Measurements from ENCODE around the gene MASP1. TPM values are rescaled to one million over a fixed set of nuclear protein-coding genes. Genes with fewer than 3 reads are reported as not detected.

The MASP1 gene
- total RNA-seq, 4 donors from 2014 or later = 1.0 to 6.0 (median 2.4) TPM

- Histone ChIP-seq H3K4me1 (no peaks in the 10 kb centered on the region), H3K9me3 (no peaks in the 10 kb centered on the region), H3K4me3 (no peak overlapping the region), H3K27me3 (peaks cover 3% of the 10 kb centered on the region), H3K27ac (no peak overlapping the region), H3K36me3 (no peaks in the 10 kb centered on the region)
- no peak for TF ChIP-seq CTCF (IDR thresholded peaks at IDR 0.05)
- no peak for TF ChIP-seq POLR2A (IDR thresholded peaks at IDR 0.05)
- TF ChIP-seq EP300 (IDR thresholded peaks at IDR 0.05) = no peak
- no peak for TF ChIP-seq POLR2AphosphoS5 (IDR thresholded peaks at IDR 0.05)
- DNase-seq (ENCODE audit: low spot score in 2 of 2) = no peak
- 89% methylated on average over 2 of the region's 2 CpGs for WGBS
Observed at GRCh38 chr3:187228740-187229139, 62.8 kb downstream of the MASP1 start.

- Histone ChIP-seq H3K9me3 (no peaks in the 10 kb centered on the region), H3K27ac (no peak overlapping the region), H3K27me3 (peaks cover 3% of the 10 kb centered on the region), H3K4me3 (no peak overlapping the region), H3K4me1 (no peaks in the 10 kb centered on the region), H3K36me3 (no peaks in the 10 kb centered on the region)
- 83% methylated on average over 7 of the region's 7 CpGs for WGBS
- TF ChIP-seq POLR2A (IDR thresholded peaks at IDR 0.05) (no peak), CTCF (IDR thresholded peaks at IDR 0.05) (no peak), EP300 (IDR thresholded peaks at IDR 0.05) (no peak), POLR2AphosphoS5 (IDR thresholded peaks at IDR 0.05) (no peak)
- no peak for DNase-seq (ENCODE audit: low spot score in 2 of 2)
Observed at GRCh38 chr3:187227658-187228258, 63.8 kb downstream of the MASP1 start.

GRCh38 chr3:187223799-187224198 is 67.7 kb downstream of the MASP1 start:
- Histone ChIP-seq H3K27ac (no peak overlapping the region), H3K9me3 (no peaks in the 10 kb centered on the region), H3K36me3 (no peaks in the 10 kb centered on the region), H3K27me3 (no peaks in the 10 kb centered on the region), H3K4me3 (no peak overlapping the region), H3K4me1 (no peaks in the 10 kb centered on the region)
- TF ChIP-seq POLR2A (IDR thresholded peaks at IDR 0.05) (no peak), EP300 (IDR thresholded peaks at IDR 0.05) (no peak), POLR2AphosphoS5 (IDR thresholded peaks at IDR 0.05) (no peak), CTCF (IDR thresholded peaks at IDR 0.05) (no peak)
- 53% methylated on average over 3 of the region's 3 CpGs for WGBS
- no peak for DNase-seq (ENCODE audit: low spot score in 2 of 2)

GRCh38 chr3:187222801-187223200 is 68.7 kb downstream of the MASP1 start:
- H3K27ac ChIP-seq = no peak overlapping the region
- H3K36me3 ChIP-seq = no peaks in the 10 kb centered on the region
- 83% methylated on average over 4 of the region's 4 CpGs for WGBS
- TF ChIP-seq EP300 (IDR thresholded peaks at IDR 0.05) = no peak
- TF ChIP-seq POLR2A (IDR thresholded peaks at IDR 0.05) = no peak
- no peak for TF ChIP-seq POLR2AphosphoS5 (IDR thresholded peaks at IDR 0.05)
- no peak for TF ChIP-seq CTCF (IDR thresholded peaks at IDR 0.05)
- no peaks in the 10 kb centered on the region for H3K4me1 ChIP-seq
- no peaks in the 10 kb centered on the region for H3K9me3 ChIP-seq
- H3K27me3 ChIP-seq = no peaks in the 10 kb centered on the region
- DNase-seq (ENCODE audit: low spot score in 2 of 2) = no peak
- no peak overlapping the region for H3K4me3 ChIP-seq

- no peak for DNase-seq (ENCODE audit: low spot score in 2 of 2)
- WGBS = 96% methylated on average over 5 of the region's 5 CpGs
- Histone ChIP-seq H3K27me3 (no peaks in the 10 kb centered on the region), H3K36me3 (no peaks in the 10 kb centered on the region), H3K27ac (no peak overlapping the region), H3K4me3 (no peak overlapping the region), H3K9me3 (no peaks in the 10 kb centered on the region), H3K4me1 (peaks cover 19% of the 10 kb centered on the region)
- TF ChIP-seq POLR2A (IDR thresholded peaks at IDR 0.05) = no peak
- TF ChIP-seq POLR2AphosphoS5 (IDR thresholded peaks at IDR 0.05) = no peak
- no peak for TF ChIP-seq EP300 (IDR thresholded peaks at IDR 0.05)
- no peak for TF ChIP-seq CTCF (IDR thresholded peaks at IDR 0.05)
Observed at GRCh38 chr3:187215460-187215859, 76.1 kb downstream of the MASP1 start.

All from suprapubic skin (tissue), 4 donors.